H9 (cell line): Measurements from ENCODE around the gene SH2D3C. TPM values are rescaled to one million over a fixed set of nuclear protein-coding genes. Genes with fewer than 3 reads are reported as not detected.

Source experiments
- DNase-seq: peaks from one replicate; pipeline ENCODE4 v3.0.0-alpha.2; 2017
- H2AFZ ChIP-seq: one replicate; pipeline ENCODE4 v1.6.1; 2013; ENCODE audit warnings: mild to moderate bottlenecking, low read length, control low read depth, moderate library complexity
- H2AK5ac ChIP-seq: 2 replicates; pipeline ENCODE4 v1.6.1; 2013; ENCODE audit warnings: low read length, control low read depth, mixed read lengths; ENCODE audit not compliant: insufficient read length
- H2BK120ac ChIP-seq: one replicate; pipeline ENCODE4 v1.6.1; 2013; ENCODE audit warnings: low read depth, mild to moderate bottlenecking, low read length, control low read depth, inconsistent platforms; ENCODE audit not compliant: poor library complexity, severe bottlenecking
- H2BK12ac ChIP-seq: 2 replicates; pipeline ENCODE4 v1.6.1; 2013; ENCODE audit warnings: low read length, control low read depth, mixed read lengths, low read depth; ENCODE audit not compliant: insufficient read length
- H2BK15ac ChIP-seq: 2 replicates; pipeline ENCODE4 v1.6.1; 2013; ENCODE audit warnings: low read depth, low read length, control low read depth
- H2BK20ac ChIP-seq: one replicate; pipeline ENCODE4 v1.6.1; 2013; ENCODE audit warnings: low read depth, mild to moderate bottlenecking, low read length, control low read depth, inconsistent platforms; ENCODE audit not compliant: poor library complexity, severe bottlenecking
- H2BK5ac ChIP-seq: 2 replicates; pipeline ENCODE4 v1.6.1; 2013; ENCODE audit warnings: low read length, control low read depth, mixed read lengths; ENCODE audit not compliant: insufficient read length
- H3K14ac ChIP-seq: 2 replicates; pipeline ENCODE4 v1.6.1; 2013; ENCODE audit warnings: low read length, control low read depth; ENCODE audit not compliant: insufficient read depth
- H3K18ac ChIP-seq: 2 replicates; pipeline ENCODE4 v1.6.1; 2013; ENCODE audit warnings: low read depth, mild to moderate bottlenecking, mixed read lengths, low read length, control low read depth; ENCODE audit not compliant: insufficient read length
- H3K23ac ChIP-seq: 2 replicates; pipeline ENCODE4 v1.6.1; 2013; ENCODE audit warnings: low read length, control low read depth, mixed read lengths, low read depth; ENCODE audit not compliant: insufficient read length
- H3K23me2 ChIP-seq: 2 replicates; pipeline ENCODE4 v1.6.1; 2013; ENCODE audit warnings: low read depth, mild to moderate bottlenecking, mixed read lengths, low read length, control low read depth; ENCODE audit not compliant: insufficient read length, poor library complexity, severe bottlenecking
- H3K27ac ChIP-seq: 2 replicates; pipeline ENCODE4 v1.5.1; 2013; ENCODE audit warnings: low read length, control low read depth, mixed read lengths, low read depth; ENCODE audit not compliant: insufficient read length
- H3K27me3 ChIP-seq: 2 replicates; pipeline ENCODE4 v1.6.1; 2013; ENCODE audit warnings: low read length, control low read depth, inconsistent platforms; ENCODE audit not compliant: insufficient read depth
- H3K4ac ChIP-seq: 2 replicates; pipeline ENCODE4 v1.6.1; 2013; ENCODE audit warnings: low read depth, mild to moderate bottlenecking, control low read depth, inconsistent platforms, low read length, moderate library complexity
- H3K4me1 ChIP-seq: 2 replicates; pipeline ENCODE4 v1.6.1; 2013; ENCODE audit warnings: low read length, control low read depth, inconsistent platforms; ENCODE audit not compliant: insufficient read depth
- H3K4me2 ChIP-seq: 2 replicates; pipeline ENCODE4 v1.6.1; 2013; ENCODE audit warnings: low read length, control low read depth, mixed read lengths; ENCODE audit not compliant: insufficient read length, insufficient read depth
- H3K56ac ChIP-seq: 2 replicates; pipeline ENCODE4 v1.6.1; 2013; ENCODE audit warnings: low read depth, mild to moderate bottlenecking, mixed read lengths, low read length, control low read depth; ENCODE audit not compliant: insufficient read length
- H3K79me1 ChIP-seq: 2 replicates; pipeline ENCODE4 v1.6.1; 2013; ENCODE audit warnings: low read depth, mild to moderate bottlenecking, moderate library complexity, low read length, control low read depth, inconsistent platforms; ENCODE audit not compliant: insufficient read depth, poor library complexity, severe bottlenecking
- H3K79me2 ChIP-seq: 2 replicates; pipeline ENCODE4 v1.6.1; 2013; ENCODE audit warnings: low read length, control low read depth, inconsistent platforms; ENCODE audit not compliant: insufficient read depth
- H3K9ac ChIP-seq: 2 replicates; pipeline ENCODE4 v1.6.1; 2013; ENCODE audit warnings: low read length, control low read depth, mixed read lengths; ENCODE audit not compliant: insufficient read length; ENCODE audit errors: extremely low read depth
- H3K9me3 ChIP-seq: one replicate; pipeline ENCODE4 v1.6.1; 2013; ENCODE audit warnings: low read depth, low read length, inconsistent platforms; ENCODE audit not compliant: control insufficient read depth
- H3T11ph ChIP-seq: one replicate; pipeline ENCODE4 v1.6.1; 2013; ENCODE audit warnings: mild to moderate bottlenecking, low read length, control low read depth, inconsistent platforms
- H4K20me1 ChIP-seq: one replicate; pipeline ENCODE4 v1.6.1; 2013; ENCODE audit not compliant: control insufficient read depth, insufficient read length, insufficient read depth
- H4K5ac ChIP-seq: 2 replicates; pipeline ENCODE4 v1.6.1; 2013; ENCODE audit warnings: low read depth, mild to moderate bottlenecking, mixed read lengths, low read length, control low read depth; ENCODE audit not compliant: insufficient read length
- H4K8ac ChIP-seq: replicated peaks from 2 replicates; pipeline ENCODE4 v1.6.1; 2013; ENCODE audit warnings: low read length, control low read depth, mixed read lengths, low read depth; ENCODE audit not compliant: insufficient read length
- H4K91ac ChIP-seq: 2 replicates; pipeline ENCODE4 v1.6.1; 2013; ENCODE audit warnings: low read depth, mild to moderate bottlenecking, moderate library complexity, mixed read lengths, low read length, control low read depth; ENCODE audit not compliant: insufficient read length
- H3K27ac Mint-ChIP-seq, 3 experiments: 2 replicates in 2 of 3; 3 replicates in 1 of 3; pipeline ENCODE4 v1.8.0; 2020 to 2021; ENCODE audit warnings: mixed read lengths in 3 of 3, mild to moderate bottlenecking in 1 of 3, moderate library complexity in 1 of 3
- H3K27me3 Mint-ChIP-seq: 2 replicates; pipeline ENCODE4 v1.8.0; 2021; ENCODE audit warnings: low read depth, mild to moderate bottlenecking, moderate library complexity, mixed read lengths
- H3K36me3 Mint-ChIP-seq, 3 experiments: 2 replicates in 2 of 3; 3 replicates in 1 of 3; pipeline ENCODE4 v1.8.0; 2020 to 2021; ENCODE audit warnings: low read depth in 3 of 3, mixed read lengths in 3 of 3; ENCODE audit not compliant: insufficient read depth in 1 of 3
- H3K4me1 Mint-ChIP-seq, 2 experiments: 2 replicates each; pipeline ENCODE4 v1.8.0; 2020; ENCODE audit warnings: mixed read lengths in 2 of 2
- H3K4me3 Mint-ChIP-seq, 2 experiments: 2 replicates in 1 of 2; 3 replicates in 1 of 2; pipeline ENCODE4 v1.8.0; 2020 to 2021; ENCODE audit warnings: mild to moderate bottlenecking in 2 of 2, mixed read lengths in 2 of 2, moderate library complexity in 1 of 2
- H3K9me3 Mint-ChIP-seq, 2 experiments: 2 replicates in 1 of 2; 3 replicates in 1 of 2; pipeline ENCODE4 v1.8.0; 2020; ENCODE audit warnings: mild to moderate bottlenecking in 2 of 2, mixed read lengths in 2 of 2, moderate library complexity in 1 of 2
- CTCF ChIP-seq: fragments of 200-600 bp; sonication (generic); conservative IDR thresholded peaks from 3 replicates; pipeline ENCODE4 v1.8.0; 2021; ENCODE audit warnings: antibody characterized with exemption, mild to moderate bottlenecking
- WGBS: extraction: QIAGEN DNeasy Blood & Tissue Kit; methylation state at CpG from one replicate; pipeline ENCODE4 v1.1.7; 2013; ENCODE audit warnings: missing lambda C conversion rate, low lambda C conversion rate, mixed read lengths; ENCODE audit not compliant: insufficient read length; ENCODE audit errors: extremely low coverage; 5-methylcytosine and 5-hydroxymethylcytosine counted together
- total RNA-seq: library from RNA; stranded (reverse); gene quantifications from 2 replicates; pipeline ENCODE4 v1.2.1, GENCODE V29; 2021

Gene SH2D3C
- total RNA-seq, 1 experiment from 2014 or later: 1.7 TPM

GRCh38 chr9:127779136-127779981 lies 893 bp upstream of the SH2D3C start:
- WGBS: no CpG with 5 or more reads among the region's 17 CpGs
- Histone ChIP-seq H3K18ac (no peak overlapping the region), H3K4me1 (no peaks in the 10 kb centered on the region; the same call in 1 of the 2 replicates), H3K56ac (no peak overlapping the region), H3K79me2 (no peaks in the 10 kb centered on the region), H3K4ac (no peak overlapping the region), H3K23me2 (peaks cover 2% of the 10 kb centered on the region), H4K8ac (no peak overlapping the region), H3T11ph (no peak overlapping the region), H3K9ac (no peak overlapping the region), H2AFZ (no peak overlapping the region), H3K9me3 (no peaks in the 10 kb centered on the region), H4K91ac (no peak overlapping the region), H3K14ac (no peak overlapping the region), H3K23ac (no peak overlapping the region), H3K4me2 (no peak overlapping the region), H3K79me1 (no peaks in the 10 kb centered on the region), H3K27me3 (no peaks in the 10 kb centered on the region; the same call in 1 of the 2 replicates), H2BK5ac (no peak overlapping the region), H2BK120ac (no peak overlapping the region), H2BK15ac (no peak overlapping the region), H2BK20ac (no peak overlapping the region), H4K20me1 (no peaks in the 10 kb centered on the region), H4K5ac (no peak overlapping the region), H2AK5ac (no peak overlapping the region), H2BK12ac (no peak overlapping the region), H3K27ac (no peak overlapping the region)
- Mint-ChIP-seq H3K9me3 (no peaks in the 10 kb centered on the region), H3K27ac (no peak overlapping the region), H3K27me3 (peaks cover 6% of the 10 kb centered on the region), H3K4me1 (peaks cover 7 to 33% of the 10 kb centered on the region in 2 experiments), H3K36me3 (no peaks in the 10 kb centered on the region), H3K4me3 (no peak overlapping the region)
- no peak for TF ChIP-seq CTCF
- DNase-seq: no peak
